Measurements from ENCODE around the gene ICE2. TPM values are rescaled to one million over a fixed set of nuclear protein-coding genes. Genes with fewer than 3 reads are reported as not detected.

The ICE2 gene
- total RNA-seq, 1 donor from 2014 or later = 50.3 TPM

DNA sequence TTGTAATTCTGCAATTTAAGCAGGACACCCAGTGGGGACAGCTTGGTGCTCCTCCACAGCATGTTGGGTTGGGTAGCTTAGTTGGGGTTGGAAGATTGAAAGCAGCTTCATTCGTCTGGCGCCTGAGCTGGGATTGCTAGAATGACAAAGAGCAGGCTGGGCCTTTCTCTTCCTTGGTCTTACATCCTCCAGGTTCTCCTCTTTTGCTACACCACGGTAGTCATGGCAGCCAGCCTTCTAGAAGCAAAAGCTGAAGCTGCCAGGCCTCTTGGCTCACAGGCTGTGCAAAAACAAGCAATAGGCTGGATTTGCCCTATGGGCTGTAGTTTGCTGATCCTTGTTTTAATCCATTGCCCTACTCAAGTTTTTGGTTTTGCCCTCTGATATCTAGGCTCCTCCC is 78.0 kb downstream of the ICE2 start:
- peaks cover 51% of the 10 kb centered on the region for H3K4me1 Mint-ChIP-seq (ENCODE audit: unreplicated experiment)
- H3K36me3 Mint-ChIP-seq (ENCODE audit: unreplicated experiment) = peaks cover 12% of the 10 kb centered on the region
- no peak for DNase-seq (ENCODE audit: extremely low spot score, unreplicated experiment)
- no peak overlapping the region for H3K4me3 Mint-ChIP-seq (ENCODE audit: unreplicated experiment)
- H3K27ac Mint-ChIP-seq (ENCODE audit: unreplicated experiment) = peak overlapping the region; percentile 87
- no peaks in the 10 kb centered on the region for H3K27me3 Mint-ChIP-seq (ENCODE audit: unreplicated experiment)
- H3K9me3 Mint-ChIP-seq (ENCODE audit: unreplicated experiment) = no peaks in the 10 kb centered on the region
- TF ChIP-seq, protein P1, sequence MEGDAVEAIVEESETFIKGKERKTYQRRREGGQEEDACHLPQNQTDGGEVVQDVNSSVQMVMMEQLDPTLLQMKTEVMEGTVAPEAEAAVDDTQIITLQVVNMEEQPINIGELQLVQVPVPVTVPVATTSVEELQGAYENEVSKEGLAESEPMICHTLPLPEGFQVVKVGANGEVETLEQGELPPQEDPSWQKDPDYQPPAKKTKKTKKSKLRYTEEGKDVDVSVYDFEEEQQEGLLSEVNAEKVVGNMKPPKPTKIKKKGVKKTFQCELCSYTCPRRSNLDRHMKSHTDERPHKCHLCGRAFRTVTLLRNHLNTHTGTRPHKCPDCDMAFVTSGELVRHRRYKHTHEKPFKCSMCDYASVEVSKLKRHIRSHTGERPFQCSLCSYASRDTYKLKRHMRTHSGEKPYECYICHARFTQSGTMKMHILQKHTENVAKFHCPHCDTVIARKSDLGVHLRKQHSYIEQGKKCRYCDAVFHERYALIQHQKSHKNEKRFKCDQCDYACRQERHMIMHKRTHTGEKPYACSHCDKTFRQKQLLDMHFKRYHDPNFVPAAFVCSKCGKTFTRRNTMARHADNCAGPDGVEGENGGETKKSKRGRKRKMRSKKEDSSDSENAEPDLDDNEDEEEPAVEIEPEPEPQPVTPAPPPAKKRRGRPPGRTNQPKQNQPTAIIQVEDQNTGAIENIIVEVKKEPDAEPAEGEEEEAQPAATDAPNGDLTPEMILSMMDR (IDR thresholded peaks at IDR 0.05) = no peak

- Mint-ChIP-seq H3K27me3 (ENCODE audit: unreplicated experiment) (no peaks in the 10 kb centered on the region), H3K9me3 (ENCODE audit: unreplicated experiment) (no peaks in the 10 kb centered on the region), H3K4me1 (ENCODE audit: unreplicated experiment) (peaks cover 58% of the 10 kb centered on the region), H3K4me3 (ENCODE audit: unreplicated experiment) (no peak overlapping the region), H3K27ac (ENCODE audit: unreplicated experiment) (peak overlapping the region; percentile 87), H3K36me3 (ENCODE audit: unreplicated experiment) (peaks cover 22% of the 10 kb centered on the region)
- no peak for DNase-seq (ENCODE audit: extremely low spot score, unreplicated experiment)
- TF ChIP-seq, protein P1 (IDR thresholded peaks at IDR 0.05) = no peak
Measured at GRCh38 chr15:60399931-60400330, 79.0 kb downstream of the ICE2 start.

DNA sequence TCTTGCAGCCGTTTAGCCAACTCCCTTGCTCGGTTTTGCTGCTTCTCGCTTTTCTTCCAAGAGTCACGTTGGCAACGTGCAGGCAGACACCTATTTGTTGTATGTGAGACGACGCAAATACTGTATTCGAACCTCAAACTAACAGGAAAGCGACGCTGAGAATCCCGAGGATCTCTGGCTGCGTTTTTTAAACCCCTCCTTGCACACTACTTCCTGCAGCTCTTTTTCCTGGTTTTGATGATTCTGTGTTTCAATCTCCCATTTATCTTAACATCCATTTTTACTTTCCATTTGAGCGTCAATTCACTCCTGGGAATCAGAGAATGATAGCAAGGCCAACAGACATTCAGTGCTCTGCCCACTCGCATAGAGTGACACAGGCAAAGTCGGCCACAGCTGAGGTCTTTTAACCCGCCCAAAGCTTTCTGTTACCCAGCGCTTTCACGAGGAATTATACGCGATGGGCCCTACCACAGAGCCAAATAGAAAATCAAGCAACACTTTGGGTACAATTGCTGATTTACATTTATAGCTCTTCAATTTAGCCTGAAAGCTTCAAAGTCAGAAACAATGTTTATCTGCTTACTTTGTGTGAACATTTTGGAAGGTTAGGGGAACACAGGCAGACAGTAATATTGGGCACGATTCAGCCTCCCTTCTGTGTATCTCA is 79.6 kb downstream of the ICE2 start:
- TF ChIP-seq, protein P1 (IDR thresholded peaks at IDR 0.05) = no peak
- H3K27ac Mint-ChIP-seq (ENCODE audit: unreplicated experiment) = peak overlapping the region; percentile 87
- no peaks in the 10 kb centered on the region for H3K9me3 Mint-ChIP-seq (ENCODE audit: unreplicated experiment)
- DNase-seq (ENCODE audit: extremely low spot score, unreplicated experiment) = no peak
- H3K4me1 Mint-ChIP-seq (ENCODE audit: unreplicated experiment) = peaks cover 63% of the 10 kb centered on the region
- H3K36me3 Mint-ChIP-seq (ENCODE audit: unreplicated experiment) = peaks cover 27% of the 10 kb centered on the region
- no peaks in the 10 kb centered on the region for H3K27me3 Mint-ChIP-seq (ENCODE audit: unreplicated experiment)
- H3K4me3 Mint-ChIP-seq (ENCODE audit: unreplicated experiment) = peak overlapping the region; percentile 75

- H3K4me1 Mint-ChIP-seq (ENCODE audit: unreplicated experiment) = peaks cover 70% of the 10 kb centered on the region
- DNase-seq (ENCODE audit: extremely low spot score, unreplicated experiment) = peak; percentile 95
Measured at GRCh38 chr15:60397772-60398445, 81.0 kb downstream of the ICE2 start, which contains the start of gene ANXA2. Gene ANXA2, minus strand, starts transcription at chr15:60397986. Its CDS starts 11,911 bp downstream, at chr15:60386075.

More at GRCh38 chr15:60397772-60398445, 81.0 kb downstream of the ICE2 start, which contains the start of gene ANXA2:
- Mint-ChIP-seq H3K36me3 (ENCODE audit: unreplicated experiment) (peaks cover 40% of the 10 kb centered on the region), H3K9me3 (ENCODE audit: unreplicated experiment) (no peaks in the 10 kb centered on the region), H3K27me3 (ENCODE audit: unreplicated experiment) (no peaks in the 10 kb centered on the region), H3K4me3 (ENCODE audit: unreplicated experiment) (peak within 1 kb of the TSS; percentile 90), H3K27ac (ENCODE audit: unreplicated experiment) (peak within 1 kb of the TSS; percentile 95)
- TF ChIP-seq, protein P1 (IDR thresholded peaks at IDR 0.05) = no peak

Data from osteocyte (in vitro differentiated cells).